Chondrocyte (in vitro differentiated cells): ENCODE measurements around the gene EYA4. TPM values are rescaled to one million over a fixed set of nuclear protein-coding genes. Genes with fewer than 3 reads are reported as not detected.
"Not testable (repeated sequence)": the region's sequence is repeated elsewhere in the genome, so short reads cannot be mapped to it uniquely, and the experiment has no call there.

Source experiments
- DNase-seq: peaks from one replicate; pipeline ENCODE4 v3.0.0; 2021; ENCODE audit warnings: mixed read lengths, low spot score
- H3K27ac Mint-ChIP-seq: one replicate; pipeline ENCODE4 v1.8.0; 2021; ENCODE audit warnings: mild to moderate bottlenecking, moderate library complexity, mixed read lengths; ENCODE audit not compliant: unreplicated experiment
- H3K27me3 Mint-ChIP-seq: 2 replicates; pipeline ENCODE4 v1.8.0; 2021; ENCODE audit warnings: low read depth, mixed read lengths
- H3K36me3 Mint-ChIP-seq: 2 replicates; pipeline ENCODE4 v1.8.0; 2021; ENCODE audit warnings: low read depth, mixed read lengths
- H3K4me1 Mint-ChIP-seq: 2 replicates; pipeline ENCODE4 v1.8.0; 2021; ENCODE audit warnings: low read depth, mild to moderate bottlenecking, mixed read lengths
- H3K4me3 Mint-ChIP-seq: one replicate; pipeline ENCODE4 v1.8.0; 2021; ENCODE audit warnings: mild to moderate bottlenecking, moderate library complexity, mixed read lengths; ENCODE audit not compliant: unreplicated experiment
- H3K9me3 Mint-ChIP-seq: 2 replicates; pipeline ENCODE4 v1.8.0; 2021; ENCODE audit warnings: low read depth, mixed read lengths
- CTCF ChIP-seq: fragments of 200-600 bp; sonication (generic); IDR thresholded peaks from 2 replicates; pipeline ENCODE4 v1.5.0; 2021; ENCODE audit warnings: antibody characterized with exemption, mild to moderate bottlenecking, moderate library complexity
- total RNA-seq: library from RNA; stranded (reverse); gene quantifications from 3 replicates; pipeline ENCODE4 v1.2.1, GENCODE V29; 2021

The EYA4 gene
- total RNA-seq, 1 donor from 2014 or later, result 7.9 TPM

GRCh38 chr6:133551847-133552341, 310.7 kb downstream of the EYA4 start:
- peak overlapping the region; percentile 6 for H3K4me3 Mint-ChIP-seq
- H3K36me3 Mint-ChIP-seq, result no peaks in the 10 kb centered on the region
- H3K27me3 Mint-ChIP-seq, result no peaks in the 10 kb centered on the region
- H3K4me1 Mint-ChIP-seq, result peaks cover 51% of the 10 kb centered on the region
- TF ChIP-seq CTCF, result peak; percentile 41
- no peak for DNase-seq
- H3K9me3 Mint-ChIP-seq, result no peaks in the 10 kb centered on the region
- H3K27ac Mint-ChIP-seq, result peak overlapping the region; percentile 91

- H3K36me3 Mint-ChIP-seq, result no peaks in the 10 kb centered on the region
- TF ChIP-seq CTCF, result peak; percentile 93
- no peaks in the 10 kb centered on the region for H3K27me3 Mint-ChIP-seq
- H3K4me3 Mint-ChIP-seq, result no peak overlapping the region
- H3K27ac Mint-ChIP-seq, result no peak overlapping the region
- H3K4me1 Mint-ChIP-seq, result peaks cover 35% of the 10 kb centered on the region
- H3K9me3 Mint-ChIP-seq, result peaks cover 6% of the 10 kb centered on the region
- DNase-seq, result no peak
Observed at GRCh38 chr6:133553652-133554051, 312.5 kb downstream of the EYA4 start.

- H3K4me3 Mint-ChIP-seq, H3K27me3 Mint-ChIP-seq, H3K9me3 Mint-ChIP-seq, H3K36me3 Mint-ChIP-seq, H3K27ac Mint-ChIP-seq, DNase-seq: not testable (repeated sequence)
- peaks cover 30% of the 10 kb centered on the region for H3K4me1 Mint-ChIP-seq
Observed at GRCh38 chr6:133554121-133554520, 313.0 kb downstream of the EYA4 start.

- Mint-ChIP-seq H3K9me3 (peaks cover 21% of the 10 kb centered on the region), H3K36me3 (peaks cover 8% of the 10 kb centered on the region), H3K4me3 (no peak overlapping the region), H3K4me1 (peaks cover 20% of the 10 kb centered on the region), H3K27me3 (no peaks in the 10 kb centered on the region), H3K27ac (no peak overlapping the region)
- no peak for DNase-seq
- no peak for TF ChIP-seq CTCF
Observed at GRCh38 chr6:133555685-133556084, 314.5 kb downstream of the EYA4 start.

- no peaks in the 10 kb centered on the region for H3K27me3 Mint-ChIP-seq
- peaks cover 4% of the 10 kb centered on the region for H3K4me1 Mint-ChIP-seq
- H3K9me3 Mint-ChIP-seq, result peaks cover 26% of the 10 kb centered on the region
- H3K36me3 Mint-ChIP-seq, result peaks cover 8% of the 10 kb centered on the region
- H3K4me3 Mint-ChIP-seq, result no peak overlapping the region
- H3K27ac Mint-ChIP-seq, result no peak overlapping the region
- TF ChIP-seq CTCF, result no peak
- no peak for DNase-seq
Observed at GRCh38 chr6:133559926-133560325, 318.8 kb downstream of the EYA4 start.

- Mint-ChIP-seq H3K4me3 (no peak overlapping the region), H3K27ac (no peak overlapping the region), H3K27me3 (no peaks in the 10 kb centered on the region), H3K9me3 (no peaks in the 10 kb centered on the region), H3K4me1 (peaks cover 7% of the 10 kb centered on the region), H3K36me3 (no peaks in the 10 kb centered on the region)
- no peak for DNase-seq
- TF ChIP-seq CTCF, result no peak
Observed at GRCh38 chr6:133567636-133568035, 326.5 kb downstream of the EYA4 start.
